ENCODE results near the gene TNFAIP8. TPM values are rescaled to one million over a fixed set of nuclear protein-coding genes. Genes with fewer than 3 reads are reported as not detected.

TNFAIP8 gene
- total RNA-seq, 3 donors from 2014 or later (not counting 1 experiment from before 2014, with no cell fraction given): 47.6 to 87.5 (median 76.3) TPM

- no peaks in the 10 kb centered on the region for H3K4me1 Mint-ChIP-seq
- ATAC-seq (peak in 1 of 3 donors; percentile 21), DNase-seq (no peak)
- Histone ChIP-seq H3K4me3 (ENCODE audit: low read length) (no peak overlapping the region), H3K9me3 (ENCODE audit: control insufficient read depth, insufficient read depth, low read length) (no peaks in the 10 kb centered on the region), H3K4me1 (ENCODE audit: control insufficient read depth, insufficient read depth, low read length) (peaks cover 3% of the 10 kb centered on the region), H3K27ac (ENCODE audit: low read length) (no peak overlapping the region), H3K27me3 (ENCODE audit: control insufficient read depth, insufficient read depth, low read length) (no peaks in the 10 kb centered on the region), H3K36me3 (ENCODE audit: control insufficient read depth, insufficient read depth, low read length) (no peaks in the 10 kb centered on the region)
- intact Hi-C loops (cut with micrococcal nuclease): no loop called here
- TF ChIP-seq, protein P1, sequence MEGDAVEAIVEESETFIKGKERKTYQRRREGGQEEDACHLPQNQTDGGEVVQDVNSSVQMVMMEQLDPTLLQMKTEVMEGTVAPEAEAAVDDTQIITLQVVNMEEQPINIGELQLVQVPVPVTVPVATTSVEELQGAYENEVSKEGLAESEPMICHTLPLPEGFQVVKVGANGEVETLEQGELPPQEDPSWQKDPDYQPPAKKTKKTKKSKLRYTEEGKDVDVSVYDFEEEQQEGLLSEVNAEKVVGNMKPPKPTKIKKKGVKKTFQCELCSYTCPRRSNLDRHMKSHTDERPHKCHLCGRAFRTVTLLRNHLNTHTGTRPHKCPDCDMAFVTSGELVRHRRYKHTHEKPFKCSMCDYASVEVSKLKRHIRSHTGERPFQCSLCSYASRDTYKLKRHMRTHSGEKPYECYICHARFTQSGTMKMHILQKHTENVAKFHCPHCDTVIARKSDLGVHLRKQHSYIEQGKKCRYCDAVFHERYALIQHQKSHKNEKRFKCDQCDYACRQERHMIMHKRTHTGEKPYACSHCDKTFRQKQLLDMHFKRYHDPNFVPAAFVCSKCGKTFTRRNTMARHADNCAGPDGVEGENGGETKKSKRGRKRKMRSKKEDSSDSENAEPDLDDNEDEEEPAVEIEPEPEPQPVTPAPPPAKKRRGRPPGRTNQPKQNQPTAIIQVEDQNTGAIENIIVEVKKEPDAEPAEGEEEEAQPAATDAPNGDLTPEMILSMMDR (IDR thresholded peaks at IDR 0.05): no peak
- no peak overlapping the region for H3K27ac Mint-ChIP-seq
- no peaks in the 10 kb centered on the region for H3K9me3 Mint-ChIP-seq
- no peak overlapping the region for H3K4me3 Mint-ChIP-seq
- H3K36me3 Mint-ChIP-seq: no peaks in the 10 kb centered on the region
- 91% methylated on average over 4 of the region's 4 CpGs for WGBS (ENCODE audit: insufficient coverage)
- H3K27me3 Mint-ChIP-seq (ENCODE audit: low read depth in 2 of 2): no peaks in the 10 kb centered on the region
Measured at GRCh38 chr5:119405419-119405818, 49.6 kb downstream of the TNFAIP8 start.

DNA sequence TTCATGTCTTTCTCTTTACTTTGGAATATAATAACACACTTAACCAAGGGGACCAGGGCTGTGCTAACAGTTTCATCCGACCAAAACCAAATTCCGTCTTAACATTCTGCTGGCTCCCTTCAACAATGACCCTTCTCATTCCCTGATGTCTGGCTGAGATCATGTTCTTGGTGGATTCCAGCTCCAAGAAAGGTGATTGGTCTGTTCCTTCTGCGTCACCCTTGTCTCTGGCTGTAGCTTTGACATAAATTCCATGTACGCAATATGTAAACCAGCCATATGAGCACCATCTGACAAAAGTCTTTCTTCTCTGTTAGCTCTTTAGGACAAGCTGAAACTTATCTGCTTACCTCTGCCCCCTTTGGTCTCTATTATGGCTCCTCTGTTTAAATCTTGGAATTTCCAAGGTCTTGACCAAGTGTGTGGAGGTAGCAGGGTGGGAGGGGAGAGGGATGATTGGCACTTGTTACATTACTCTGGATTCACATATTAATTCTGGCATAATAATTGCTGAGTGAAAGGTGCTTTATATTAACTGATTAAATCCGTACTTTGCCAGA, 50.8 kb downstream of the TNFAIP8 start:
- 95% methylated on average over 5 of the region's 5 CpGs for WGBS (ENCODE audit: insufficient coverage)
- Histone ChIP-seq H3K27ac (ENCODE audit: low read length) (no peak overlapping the region), H3K36me3 (ENCODE audit: control insufficient read depth, insufficient read depth, low read length) (no peaks in the 10 kb centered on the region), H3K4me1 (ENCODE audit: control insufficient read depth, insufficient read depth, low read length) (peaks cover 5% of the 10 kb centered on the region), H3K4me3 (ENCODE audit: low read length) (no peak overlapping the region), H3K27me3 (ENCODE audit: control insufficient read depth, insufficient read depth, low read length) (no peaks in the 10 kb centered on the region), H3K9me3 (ENCODE audit: control insufficient read depth, insufficient read depth, low read length) (no peaks in the 10 kb centered on the region)
- no peak overlapping the region for H3K4me3 Mint-ChIP-seq
- ATAC-seq: no peak
- no peak overlapping the region for H3K27ac Mint-ChIP-seq
- no peaks in the 10 kb centered on the region for H3K9me3 Mint-ChIP-seq
- H3K27me3 Mint-ChIP-seq (ENCODE audit: low read depth in 2 of 2): peaks cover 0 to 2% of the 10 kb centered on the region in 2 donors
- peaks cover 2 to 3% of the 10 kb centered on the region in 2 donors for H3K4me1 Mint-ChIP-seq
- intact Hi-C loops (cut with micrococcal nuclease): no loop called here
- H3K36me3 Mint-ChIP-seq: no peaks in the 10 kb centered on the region
- DNase-seq: no peak
- TF ChIP-seq, protein P1 (IDR thresholded peaks at IDR 0.05): no peak

DNA sequence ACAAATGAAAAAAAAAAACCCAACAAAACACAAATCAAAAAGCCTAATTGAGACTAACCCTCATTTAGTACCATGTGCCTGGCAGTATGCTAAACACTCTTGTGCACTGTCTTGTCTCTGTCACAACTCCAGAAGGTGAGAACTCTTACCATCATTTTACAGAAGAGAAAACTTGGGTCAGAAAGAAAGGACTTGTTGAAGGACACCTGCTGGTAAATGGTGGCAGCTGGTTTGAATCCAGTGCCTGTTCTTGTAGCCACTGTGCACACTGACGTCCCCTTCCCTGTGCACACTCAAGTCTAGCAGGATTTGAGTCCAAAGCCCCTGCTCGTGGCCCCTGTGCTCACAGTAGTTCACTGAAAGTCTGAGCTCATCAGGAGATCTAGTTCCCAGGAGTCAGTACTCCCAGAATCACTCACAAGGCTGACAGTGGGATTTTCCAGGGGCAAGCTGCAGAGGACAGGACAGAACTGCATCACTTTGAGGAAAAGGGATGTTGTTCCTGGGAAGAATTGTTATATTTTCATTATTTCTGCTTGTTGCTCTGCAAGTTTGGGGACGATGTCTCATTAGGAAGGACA, 53.5 kb downstream of the TNFAIP8 start:
- H3K4me3 Mint-ChIP-seq: no peak overlapping the region

More for the DNA sequence above, 53.5 kb downstream of the TNFAIP8 start:
- Histone ChIP-seq H3K36me3 (ENCODE audit: control insufficient read depth, insufficient read depth, low read length) (no peaks in the 10 kb centered on the region), H3K9me3 (ENCODE audit: control insufficient read depth, insufficient read depth, low read length) (no peaks in the 10 kb centered on the region), H3K4me1 (ENCODE audit: control insufficient read depth, insufficient read depth, low read length) (peaks cover 8% of the 10 kb centered on the region), H3K27me3 (ENCODE audit: control insufficient read depth, insufficient read depth, low read length) (no peaks in the 10 kb centered on the region), H3K4me3 (ENCODE audit: low read length) (no peak overlapping the region), H3K27ac (ENCODE audit: low read length) (no peak overlapping the region)
- TF ChIP-seq, protein P1 (IDR thresholded peaks at IDR 0.05): no peak
- H3K27me3 Mint-ChIP-seq (ENCODE audit: low read depth in 2 of 2): peaks cover 0 to 4% of the 10 kb centered on the region in 2 donors
- H3K27ac Mint-ChIP-seq: no peak overlapping the region
- no peaks in the 10 kb centered on the region for H3K9me3 Mint-ChIP-seq
- ATAC-seq: peak in 2 of 3 donors; percentile 27 to 30
- 77% methylated on average over 3 of the region's 3 CpGs for WGBS (ENCODE audit: insufficient coverage)
- no peaks in the 10 kb centered on the region for H3K36me3 Mint-ChIP-seq
- peak in 1 of 2 donors; percentile 35 for DNase-seq
- intact Hi-C loops (cut with micrococcal nuclease): no loop called here
- peaks cover 9 to 10% of the 10 kb centered on the region in 2 donors for H3K4me1 Mint-ChIP-seq

All from natural killer cell (primary cell).